ENCODE measurements around the gene GNL3L.

DNA sequence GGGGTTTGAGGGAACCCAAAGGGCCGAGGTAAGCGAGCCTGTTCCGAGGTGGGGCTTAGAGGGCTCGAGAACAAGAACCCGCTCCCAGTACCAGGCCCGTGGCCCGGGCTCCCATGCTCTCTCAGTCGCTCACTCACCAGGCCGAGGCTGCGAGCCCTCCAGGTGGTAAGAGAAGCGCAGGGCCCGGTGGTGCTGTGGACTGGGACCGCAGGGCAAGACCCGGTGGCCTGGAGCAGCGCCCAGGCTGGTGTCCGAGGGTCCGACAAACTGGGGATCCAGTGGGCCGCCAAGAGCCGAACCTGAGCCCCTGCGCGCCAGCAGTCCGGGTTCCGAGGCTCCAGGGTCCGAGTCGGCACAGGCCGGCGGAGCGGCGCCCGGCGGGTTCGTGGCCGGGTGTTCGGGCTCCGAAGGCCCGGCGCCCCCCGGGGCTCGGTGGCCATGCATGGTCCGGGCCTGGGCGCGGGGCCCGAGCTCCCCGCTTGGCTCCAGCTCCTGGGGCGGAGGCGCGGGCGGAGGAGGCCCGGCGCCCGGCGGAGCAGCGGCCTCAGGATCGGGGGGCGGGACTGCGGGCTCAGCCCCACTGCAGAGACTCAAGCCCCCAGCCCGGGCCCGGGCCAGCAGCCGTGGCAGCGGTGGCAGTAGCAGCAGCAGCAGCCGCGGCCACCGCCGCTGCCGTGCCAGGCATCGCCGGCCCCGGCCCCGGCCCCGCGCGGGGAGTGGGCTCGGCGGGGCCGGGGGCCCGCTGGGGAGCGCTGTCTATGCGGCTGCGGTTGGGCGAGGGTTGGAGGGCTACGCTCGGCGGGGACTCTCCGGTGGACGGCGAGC is 34.8 kb upstream of the GNL3L start:
- TF ChIP-seq CTCF (IDR thresholded peaks at IDR 0.05) (no peak), POLR2A (IDR thresholded peaks at IDR 0.05) (no peak)

Measured in heart left ventricle (tissue), 13 donors.